Measurements from ENCODE around the gene NFKBIE. TPM values are rescaled to one million over a fixed set of nuclear protein-coding genes. Genes with fewer than 3 reads are reported as not detected.

NFKBIE gene
- total and polyA plus RNA-seq, 2 of the 13 experiments (the other 11 are each of a cell fraction or from before 2014, with no cell fraction given) = 6.7 to 14.5 TPM

- peak; percentile 96 for TF ChIP-seq HNRNPLL (IDR thresholded peaks at IDR 0.05; ENCODE audit: low read depth, low read length, poor library complexity, severe bottlenecking)
- no peak for TF ChIP-seq ZNF317 (CRISPR knock-in tag; IDR thresholded peaks at IDR 0.05)
- TF ChIP-seq MAFF (IDR thresholded peaks at IDR 0.05; ENCODE audit: low read depth, low read length) = no peak
- TF ChIP-seq, protein P1, sequence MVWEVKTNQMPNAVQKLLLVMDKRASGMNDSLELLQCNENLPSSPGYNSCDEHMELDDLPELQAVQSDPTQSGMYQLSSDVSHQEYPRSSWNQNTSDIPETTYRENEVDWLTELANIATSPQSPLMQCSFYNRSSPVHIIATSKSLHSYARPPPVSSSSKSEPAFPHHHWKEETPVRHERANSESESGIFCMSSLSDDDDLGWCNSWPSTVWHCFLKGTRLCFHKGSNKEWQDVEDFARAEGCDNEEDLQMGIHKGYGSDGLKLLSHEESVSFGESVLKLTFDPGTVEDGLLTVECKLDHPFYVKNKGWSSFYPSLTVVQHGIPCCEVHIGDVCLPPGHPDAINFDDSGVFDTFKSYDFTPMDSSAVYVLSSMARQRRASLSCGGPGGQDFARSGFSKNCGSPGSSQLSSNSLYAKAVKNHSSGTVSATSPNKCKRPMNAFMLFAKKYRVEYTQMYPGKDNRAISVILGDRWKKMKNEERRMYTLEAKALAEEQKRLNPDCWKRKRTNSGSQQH (CRISPR knock-in tag; IDR thresholded peaks at IDR 0.05; ENCODE audit: low read depth) = no peak
- TF ChIP-seq ZFY (CRISPR knock-in tag; IDR thresholded peaks at IDR 0.05) = peak; percentile 90
- TF ChIP-seq HMG20B (CRISPR knock-in tag; conservative IDR thresholded peaks at IDR 0.05) = no peak
- TF ChIP-seq ZNF430 (CRISPR knock-in tag; IDR thresholded peaks at IDR 0.05) = peak; percentile 74; the same call in 1 of the 2 replicates
- TF ChIP-seq ZNF672 (CRISPR knock-in tag; IDR thresholded peaks at IDR 0.05) = no peak
- TF ChIP-seq, protein P2, sequence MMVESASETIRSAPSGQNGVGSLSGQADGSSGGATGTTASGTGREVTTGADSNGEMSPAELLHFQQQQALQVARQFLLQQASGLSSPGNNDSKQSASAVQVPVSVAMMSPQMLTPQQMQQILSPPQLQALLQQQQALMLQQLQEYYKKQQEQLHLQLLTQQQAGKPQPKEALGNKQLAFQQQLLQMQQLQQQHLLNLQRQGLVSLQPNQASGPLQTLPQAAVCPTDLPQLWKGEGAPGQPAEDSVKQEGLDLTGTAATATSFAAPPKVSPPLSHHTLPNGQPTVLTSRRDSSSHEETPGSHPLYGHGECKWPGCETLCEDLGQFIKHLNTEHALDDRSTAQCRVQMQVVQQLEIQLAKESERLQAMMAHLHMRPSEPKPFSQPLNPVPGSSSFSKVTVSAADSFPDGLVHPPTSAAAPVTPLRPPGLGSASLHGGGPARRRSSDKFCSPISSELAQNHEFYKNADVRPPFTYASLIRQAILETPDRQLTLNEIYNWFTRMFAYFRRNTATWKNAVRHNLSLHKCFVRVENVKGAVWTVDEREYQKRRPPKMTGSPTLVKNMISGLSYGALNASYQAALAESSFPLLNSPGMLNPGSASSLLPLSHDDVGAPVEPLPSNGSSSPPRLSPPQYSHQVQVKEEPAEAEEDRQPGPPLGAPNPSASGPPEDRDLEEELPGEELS (CRISPR knock-in tag; IDR thresholded peaks at IDR 0.05) = no peak
- TF ChIP-seq ZNF773 (CRISPR knock-in tag; IDR thresholded peaks at IDR 0.05; ENCODE audit: borderline replicate concordance) = no peak; the same call in 1 of the 2 replicates
- TF ChIP-seq STAG1 (CRISPR knock-in tag; IDR thresholded peaks at IDR 0.05) = peak; percentile 67
- no peak for TF ChIP-seq ZNF775 (CRISPR knock-in tag; IDR thresholded peaks at IDR 0.05; ENCODE audit: borderline replicate concordance)
- TF ChIP-seq ZNF10 (CRISPR knock-in tag; IDR thresholded peaks at IDR 0.05; ENCODE audit: borderline replicate concordance, low read depth) = no peak
- TF ChIP-seq ZNF33B (CRISPR knock-in tag; IDR thresholded peaks at IDR 0.05) = no peak
- peak; percentile 97 for TF ChIP-seq UBTF (CRISPR knock-in tag; IDR thresholded peaks at IDR 0.05)
- TF ChIP-seq ZBTB8A (CRISPR knock-in tag; IDR thresholded peaks at IDR 0.05; ENCODE audit: borderline replicate concordance, low read depth) = no peak; the same call in 1 of the 2 replicates
- TF ChIP-seq ZKSCAN8 (CRISPR knock-in tag; IDR thresholded peaks at IDR 0.05; ENCODE audit: borderline replicate concordance) = no peak
- peak; percentile 86 for TF ChIP-seq CSRNP1 (CRISPR knock-in tag; IDR thresholded peaks at IDR 0.05)
- TF ChIP-seq ZNF335 (CRISPR knock-in tag; IDR thresholded peaks at IDR 0.05) = 0 out of 2 replicates have a peak, but pooled peaks have one; percentile 68
- no peak for TF ChIP-seq EZH2 (conservative IDR thresholded peaks at IDR 0.05; ENCODE audit: low read depth, low read length)
- TF ChIP-seq RFX5 (IDR thresholded peaks at IDR 0.05; ENCODE audit: low read depth, low read length) = no peak
- peak; percentile 79; the same call in 1 of the 2 replicates for TF ChIP-seq RELA (CRISPR knock-in tag; IDR thresholded peaks at IDR 0.05)
Observed at GRCh38 chr6:44265007-44265721, at the start of gene NFKBIE (continued).

Measured in HepG2 (cell line).